Gastrocnemius medialis (tissue), 4 donors: ENCODE data around the gene GGACT. TPM values are rescaled to one million over a fixed set of nuclear protein-coding genes. Genes with fewer than 3 reads are reported as not detected.

Experiments
- ATAC-seq, 2 donors: fragments of 150-250 bp; one replicate each; pipeline ENCODE4 v1.9.1; 2016
- DNase-seq, 2 donors: peaks; one replicate each; pipeline ENCODE4 v3.0.0-alpha.2; 2019
- H3K27ac ChIP-seq, 4 donors: fragments of 200-600 bp; sonication (generic); 1 replicate in 1 of 4; 2 replicates in 3 of 4; pipeline ENCODE4 v1.5.1; 2016 to 2018; ENCODE audit warnings: mild to moderate bottlenecking in 2 of 4, moderate library complexity in 1 of 4
- H3K27me3 ChIP-seq, 3 donors: fragments of 200-600 bp; sonication (generic) in 2 of 3; 1 replicate in 1 of 3; 2 replicates in 2 of 3; pipeline versions ENCODE4 v1.5.1 to v1.6.0; 2016 to 2019; ENCODE audit warnings: mild to moderate bottlenecking in 1 of 3, moderate library complexity in 1 of 3
- H3K36me3 ChIP-seq, 2 donors: fragments of 200-600 bp; sonication (generic) in 1 of 2; one replicate each; pipeline ENCODE4 v1.5.1; 2017 to 2018
- H3K4me1 ChIP-seq, 2 donors: fragments of 200-600 bp; sonication (generic) in 1 of 2; one replicate each; pipeline ENCODE4 v1.5.1; 2016 to 2017; ENCODE audit warnings: mild to moderate bottlenecking in 2 of 2
- H3K4me3 ChIP-seq, 4 donors: fragments of 200-600 bp; sonication (generic) in 3 of 4; 1 replicate in 1 of 4; 2 replicates in 3 of 4; pipeline ENCODE4 v1.5.1; 2016 to 2019; ENCODE audit warnings: mild to moderate bottlenecking in 2 of 4
- H3K9me3 ChIP-seq, 3 donors: fragments of 200-600 bp; sonication (generic) in 2 of 3; 1 replicate in 1 of 3; 2 replicates in 2 of 3; pipeline ENCODE4 v1.5.1; 2016 to 2019
- CTCF ChIP-seq, 5 experiments: fragments of 450-650 bp in 3 of 5; fragments of 200-600 bp in 2 of 5; sonication (generic) in 2 of 5; IDR thresholded peaks in 4 of 5; conservative IDR thresholded peaks in 1 of 5; 1 replicate in 4 of 5; 2 replicates in 1 of 5; pipeline ENCODE4 v1.5.1; 2016 to 2019; ENCODE audit warnings: antibody characterized with exemption in 5 of 5, mild to moderate bottlenecking in 3 of 5, moderate library complexity in 3 of 5
- POLR2A ChIP-seq, 2 donors: fragments of 450-650 bp; IDR thresholded peaks; one replicate each; pipeline ENCODE4 v1.6.1; 2017; ENCODE audit warnings: antibody characterized with exemption in 2 of 2, mild to moderate bottlenecking in 2 of 2, moderate library complexity in 2 of 2
- in situ Hi-C, 4 donors: fragments of 200-750 bp; cut with MboI; loops; one replicate each; pipeline versions ENCODE4 v1.15.0 to v1.8.0; 2017; ENCODE audit warnings: low sequenced_read_pairs in 4 of 4
- intact Hi-C: fragments of 100-400 bp; cut with DNase I; formaldehyde crosslinking; loops from one replicate; pipeline ENCODE4 v1.15.1; 2023; ENCODE audit warnings: low total_unique reads
- total RNA-seq, 4 donors: library from RNA; depleted of rRNA; stranded (reverse); fragments of >200 nt; gene quantifications; one replicate each; pipeline versions ENCODE4 v1.1.0 to v1.2.3, GENCODE V29; 2016

Gene GGACT
- total RNA-seq, 4 donors from 2014 or later = 0.56 to 1.5 (median 0.83) TPM

- in situ Hi-C loops (loop anchor here in 3 of 4 donors (25.0 kb wide), 2 partner anchors 597 to 847 kb away; no protein-coding TSS in a partner anchor), intact Hi-C loops (no loop called here)
- H3K27me3 ChIP-seq = no peaks in the 10 kb centered on the region
- no peaks in the 10 kb centered on the region for H3K4me1 ChIP-seq
- H3K4me3 ChIP-seq = no peak overlapping the region
- no peak for DNase-seq
- no peaks in the 10 kb centered on the region for H3K9me3 ChIP-seq
- no peak for ATAC-seq
- H3K36me3 ChIP-seq = no peaks in the 10 kb centered on the region
- TF ChIP-seq POLR2A (IDR thresholded peaks at IDR 0.05) (no peak), CTCF (IDR thresholded peaks at IDR 0.05 in 4 of 5, conservative IDR thresholded peaks at IDR 0.05 in 1 of 5) (no peak)
- H3K27ac ChIP-seq = no peak overlapping the region
Observed at GRCh38 chr13:100508996-100509395, 79.6 kb downstream of the GGACT start.

- Histone ChIP-seq H3K4me1 (no peaks in the 10 kb centered on the region), H3K9me3 (no peaks in the 10 kb centered on the region), H3K36me3 (no peaks in the 10 kb centered on the region), H3K4me3 (no peak overlapping the region), H3K27me3 (no peaks in the 10 kb centered on the region), H3K27ac (no peak overlapping the region)
- in situ Hi-C loops = loop anchor here in 3 of 4 donors (25.0 kb wide), 2 partner anchors 596 to 846 kb away; no protein-coding TSS in a partner anchor
- TF ChIP-seq CTCF (IDR thresholded peaks at IDR 0.05 in 4 of 5, conservative IDR thresholded peaks at IDR 0.05 in 1 of 5) = no peak
- no peak for TF ChIP-seq POLR2A (IDR thresholded peaks at IDR 0.05)
- no peak for DNase-seq
- intact Hi-C loops = no loop called here
- no peak for ATAC-seq
Observed at GRCh38 chr13:100508455-100508854, 80.1 kb downstream of the GGACT start.

GRCh38 chr13:100506600-100507422 is 81.8 kb downstream of the GGACT start:
- no peaks in the 10 kb centered on the region for H3K36me3 ChIP-seq
- no peak for TF ChIP-seq CTCF (IDR thresholded peaks at IDR 0.05 in 4 of 5, conservative IDR thresholded peaks at IDR 0.05 in 1 of 5)
- no peak for TF ChIP-seq POLR2A (IDR thresholded peaks at IDR 0.05)
- DNase-seq (no peak), ATAC-seq (no peak)
- H3K9me3 ChIP-seq = no peaks in the 10 kb centered on the region
- H3K27ac ChIP-seq = no peak overlapping the region
- no peaks in the 10 kb centered on the region for H3K27me3 ChIP-seq
- intact Hi-C loops = no loop called here
- H3K4me1 ChIP-seq = no peaks in the 10 kb centered on the region
- in situ Hi-C loops = loop anchor here in 3 of 4 donors (25.0 kb wide), 2 partner anchors 595 to 845 kb away; no protein-coding TSS in a partner anchor
- no peak overlapping the region for H3K4me3 ChIP-seq

- Histone ChIP-seq H3K27ac (no peak overlapping the region), H3K4me3 (no peak overlapping the region), H3K36me3 (no peaks in the 10 kb centered on the region), H3K27me3 (no peaks in the 10 kb centered on the region), H3K4me1 (no peaks in the 10 kb centered on the region), H3K9me3 (no peaks in the 10 kb centered on the region)
- no peak for ATAC-seq
- intact Hi-C loops = no loop called here
- in situ Hi-C loops = loop anchor here in 3 of 4 donors (25.0 kb wide), 2 partner anchors 594 to 844 kb away; no protein-coding TSS in a partner anchor
- TF ChIP-seq CTCF (IDR thresholded peaks at IDR 0.05 in 4 of 5, conservative IDR thresholded peaks at IDR 0.05 in 1 of 5) (no peak), POLR2A (IDR thresholded peaks at IDR 0.05) (no peak)
- DNase-seq = no peak
Observed at GRCh38 chr13:100506154-100506553, 82.4 kb downstream of the GGACT start.
